Activated CD4-positive, alpha-beta T cell treated with anti-CD3 and anti-CD28 coated beads, Interleukin-2, amount 10 ng/mL, durations not matched to agents 24 days and 14 days (primary cell): ENCODE data around the gene MGRN1. TPM values are rescaled to one million over a fixed set of nuclear protein-coding genes. Genes with fewer than 3 reads are reported as not detected.
"Not testable (repeated sequence)": the region's sequence is repeated elsewhere in the genome, so short reads cannot be mapped to it uniquely, and the experiment has no call there.

ENCODE experiments used
- DNase-seq: peaks from one replicate; pipeline ENCODE4 v3.0.0; 2022
- H3K27ac Mint-ChIP-seq: one replicate; pipeline ENCODE4 v1.8.0; 2022; ENCODE audit warnings: mild to moderate bottlenecking, mixed read lengths
- H3K27me3 Mint-ChIP-seq: one replicate; pipeline ENCODE4 v1.8.0; 2022; ENCODE audit warnings: mixed read lengths
- H3K36me3 Mint-ChIP-seq: one replicate; pipeline ENCODE4 v1.8.0; 2022; ENCODE audit warnings: low read depth, mild to moderate bottlenecking, mixed read lengths
- H3K4me1 Mint-ChIP-seq: one replicate; pipeline ENCODE4 v1.8.0; 2021; ENCODE audit warnings: mixed read lengths
- H3K4me3 Mint-ChIP-seq: one replicate; pipeline ENCODE4 v1.8.0; 2022; ENCODE audit warnings: mild to moderate bottlenecking, moderate library complexity, mixed read lengths
- H3K9me3 Mint-ChIP-seq: one replicate; pipeline ENCODE4 v1.8.0; 2021; ENCODE audit warnings: mixed read lengths
- intact Hi-C: fragments of 100-400 bp; cut with micrococcal nuclease; formaldehyde crosslinking; loops from one replicate; pipeline ENCODE4 v1.15.1; 2023
- total RNA-seq: library from RNA; stranded (reverse); gene quantifications from 2 replicates; pipeline ENCODE4 v1.2.3, GENCODE V29; 2022

The MGRN1 gene
- total RNA-seq, 1 donor from 2014 or later = 103 TPM

- Mint-ChIP-seq H3K27ac (no peak overlapping the region), H3K27me3 (no peaks in the 10 kb centered on the region)
- DNase-seq = peak; percentile 64
Observed at GRCh38 chr16:4646773-4647643, 22.4 kb downstream of the MGRN1 start.

GRCh38 chr16:4647644-4647980 lies 23.0 kb downstream of the MGRN1 start:
- Mint-ChIP-seq H3K4me3 (no peak overlapping the region), H3K27ac (no peak overlapping the region), H3K4me1 (peaks cover 26% of the 10 kb centered on the region), H3K9me3 (no peaks in the 10 kb centered on the region), H3K36me3 (peaks cover 24% of the 10 kb centered on the region), H3K27me3 (no peaks in the 10 kb centered on the region)
- no peak for DNase-seq
- intact Hi-C loops = no loop called here

More at GRCh38 chr16:4646773-4647643, 22.4 kb downstream of the MGRN1 start:
- Mint-ChIP-seq H3K36me3 (peaks cover 24% of the 10 kb centered on the region), H3K4me1 (peaks cover 26% of the 10 kb centered on the region), H3K9me3 (no peaks in the 10 kb centered on the region), H3K4me3 (no peak overlapping the region)
- intact Hi-C loops = no loop called here

- intact Hi-C loops = no loop called here
- H3K27ac Mint-ChIP-seq = peak overlapping the region; percentile 69
Observed at GRCh38 chr16:4648917-4649316, 24.3 kb downstream of the MGRN1 start.

GRCh38 chr16:4649744-4650442 lies 25.3 kb downstream of the MGRN1 start:
- Mint-ChIP-seq H3K4me3 (no peak overlapping the region), H3K36me3 (peaks cover 34% of the 10 kb centered on the region), H3K9me3 (no peaks in the 10 kb centered on the region), H3K27ac (peak overlapping the region; percentile 69), H3K27me3 (no peaks in the 10 kb centered on the region), H3K4me1 (peaks cover 25% of the 10 kb centered on the region)
- intact Hi-C loops = no loop called here
- DNase-seq = peak; percentile 72

More at GRCh38 chr16:4648917-4649316, 24.3 kb downstream of the MGRN1 start:
- no peaks in the 10 kb centered on the region for H3K27me3 Mint-ChIP-seq
- H3K4me1 Mint-ChIP-seq = peaks cover 25% of the 10 kb centered on the region
- no peak overlapping the region for H3K4me3 Mint-ChIP-seq
- DNase-seq = no peak
- peaks cover 30% of the 10 kb centered on the region for H3K36me3 Mint-ChIP-seq
- H3K9me3 Mint-ChIP-seq = no peaks in the 10 kb centered on the region

- H3K27me3 Mint-ChIP-seq, H3K4me3 Mint-ChIP-seq, H3K9me3 Mint-ChIP-seq, intact Hi-C loops: not testable (repeated sequence)
- Mint-ChIP-seq H3K4me1 (peaks cover 20% of the 10 kb centered on the region), H3K36me3 (peaks cover 34% of the 10 kb centered on the region), H3K27ac (peak overlapping the region; percentile 32)
- peak; percentile 91 for DNase-seq
Observed at GRCh38 chr16:4650443-4651074, 25.9 kb downstream of the MGRN1 start.

- Mint-ChIP-seq H3K36me3 (peaks cover 42% of the 10 kb centered on the region), H3K9me3 (no peaks in the 10 kb centered on the region), H3K27ac (no peak overlapping the region), H3K4me1 (peaks cover 16% of the 10 kb centered on the region), H3K27me3 (no peaks in the 10 kb centered on the region), H3K4me3 (no peak overlapping the region)
- intact Hi-C loops = no loop called here
- DNase-seq = no peak
Observed at GRCh38 chr16:4651827-4652226, 27.2 kb downstream of the MGRN1 start.

- DNase-seq = no peak
- Mint-ChIP-seq H3K4me1 (peaks cover 14% of the 10 kb centered on the region), H3K4me3 (no peak overlapping the region), H3K36me3 (peaks cover 45% of the 10 kb centered on the region), H3K27me3 (no peaks in the 10 kb centered on the region), H3K27ac (no peak overlapping the region), H3K9me3 (no peaks in the 10 kb centered on the region)
- intact Hi-C loops = no loop called here
Observed at GRCh38 chr16:4652561-4652960, 27.9 kb downstream of the MGRN1 start.

GRCh38 chr16:4654011-4654963 lies 29.7 kb downstream of the MGRN1 start:
- peaks cover 45% of the 10 kb centered on the region for H3K36me3 Mint-ChIP-seq
- DNase-seq = no peak
- no peak overlapping the region for H3K4me3 Mint-ChIP-seq
- peaks cover 11% of the 10 kb centered on the region for H3K4me1 Mint-ChIP-seq
- no peaks in the 10 kb centered on the region for H3K9me3 Mint-ChIP-seq
- intact Hi-C loops = no loop called here
- no peaks in the 10 kb centered on the region for H3K27me3 Mint-ChIP-seq
- no peak overlapping the region for H3K27ac Mint-ChIP-seq

- Mint-ChIP-seq H3K36me3 (peaks cover 45% of the 10 kb centered on the region), H3K27ac (no peak overlapping the region), H3K27me3 (no peaks in the 10 kb centered on the region), H3K9me3 (no peaks in the 10 kb centered on the region), H3K4me1 (peaks cover 14% of the 10 kb centered on the region), H3K4me3 (no peak overlapping the region)
- intact Hi-C loops = no loop called here
- no peak for DNase-seq
Observed at GRCh38 chr16:4654964-4655590, 30.5 kb downstream of the MGRN1 start.

GRCh38 chr16:4655801-4656200 lies 31.2 kb downstream of the MGRN1 start:
- Mint-ChIP-seq H3K27ac (no peak overlapping the region), H3K36me3 (peaks cover 39% of the 10 kb centered on the region), H3K4me1 (peaks cover 16% of the 10 kb centered on the region), H3K4me3 (no peak overlapping the region), H3K27me3 (no peaks in the 10 kb centered on the region), H3K9me3 (no peaks in the 10 kb centered on the region)
- intact Hi-C loops = no loop called here
- DNase-seq = no peak

- intact Hi-C loops = no loop called here
- Mint-ChIP-seq H3K4me1 (peaks cover 20% of the 10 kb centered on the region), H3K9me3 (no peaks in the 10 kb centered on the region), H3K4me3 (no peak overlapping the region), H3K36me3 (peaks cover 36% of the 10 kb centered on the region), H3K27me3 (no peaks in the 10 kb centered on the region), H3K27ac (no peak overlapping the region)
- DNase-seq = no peak
Observed at GRCh38 chr16:4656221-4656620, 31.6 kb downstream of the MGRN1 start.

GRCh38 chr16:4656695-4657686 lies 32.4 kb downstream of the MGRN1 start:
- Mint-ChIP-seq H3K27me3 (no peaks in the 10 kb centered on the region), H3K4me3 (no peak overlapping the region), H3K36me3 (peaks cover 33% of the 10 kb centered on the region), H3K27ac (no peak overlapping the region), H3K4me1 (peaks cover 24% of the 10 kb centered on the region), H3K9me3 (no peaks in the 10 kb centered on the region)
- intact Hi-C loops = no loop called here
- no peak for DNase-seq
